GM12891 (cell line): ENCODE data around the gene ZNRF1.

Source experiments
- DNase-seq: peaks from one replicate; pipeline ENCODE4 v3.0.0; 2011; ENCODE audit warnings: low spot score; ENCODE audit not compliant: insufficient read length
- FAIRE-seq: peaks from 2 replicates; lab custom pipeline; 2011; peaks lifted over from hg19 to GRCh38; lab: Jason Lieb, UNC
- PAX5 ChIP-seq: IDR thresholded peaks from 2 replicates; pipeline ENCODE4 v1.6.1; 2011; ENCODE audit warnings: low read length, moderate library complexity, mild to moderate bottlenecking; ENCODE audit not compliant: insufficient read depth, severe bottlenecking
- POLR2A ChIP-seq: IDR thresholded peaks from 2 replicates; pipeline ENCODE4 v1.6.1; 2011; ENCODE audit warnings: low read depth, low read length, control low read depth
- POLR2AphosphoS5 ChIP-seq: IDR thresholded peaks from 2 replicates; pipeline ENCODE4 v1.6.1; 2011; ENCODE audit warnings: low read depth, low read length, control low read depth
- POU2F2 ChIP-seq: IDR thresholded peaks from 2 replicates; pipeline ENCODE4 v1.6.1; 2011; ENCODE audit warnings: low read depth, mild to moderate bottlenecking, control low read depth, low read length, moderate library complexity
- SPI1 ChIP-seq: IDR thresholded peaks from 2 replicates; pipeline ENCODE4 v1.6.1; 2011; ENCODE audit warnings: low read depth, low read length, control low read depth
- TAF1 ChIP-seq: IDR thresholded peaks from 2 replicates; pipeline ENCODE4 v1.6.1; 2011; ENCODE audit warnings: low read depth, low read length, control low read depth

ZNRF1 gene

GRCh38 chr16:75074304-75074793 lies 75.5 kb downstream of the ZNRF1 start:
- FAIRE-seq (no peak), DNase-seq (no peak)
- no peak for TF ChIP-seq POLR2AphosphoS5
- no peak for TF ChIP-seq TAF1
- TF ChIP-seq PAX5 = no peak
- TF ChIP-seq POU2F2 = no peak
- no peak for TF ChIP-seq POLR2A
- no peak for TF ChIP-seq SPI1

- DNase-seq (peak; percentile 59), FAIRE-seq (peak; percentile 97)
- TF ChIP-seq PAX5 (peak; percentile 53), POLR2AphosphoS5 (no peak), POU2F2 (peak; percentile 53; the same call in 1 of the 2 replicates), SPI1 (no peak), TAF1 (no peak), POLR2A (no peak)
Observed at GRCh38 chr16:75074920-75075687, 76.3 kb downstream of the ZNRF1 start.

- no peak for FAIRE-seq
- no peak for TF ChIP-seq POLR2A
- peak; percentile 93 for TF ChIP-seq SPI1
- no peak for DNase-seq
Observed at GRCh38 chr16:75075688-75076268, 77.0 kb downstream of the ZNRF1 start.

- TF ChIP-seq SPI1 (no peak), POLR2AphosphoS5 (no peak)
- no peak for FAIRE-seq
- no peak for DNase-seq
Observed at GRCh38 chr16:75078886-75079285, 80.1 kb downstream of the ZNRF1 start.

GRCh38 chr16:75079346-75079926 lies 80.6 kb downstream of the ZNRF1 start:
- FAIRE-seq = no peak

GRCh38 chr16:75080205-75081029 lies 81.6 kb downstream of the ZNRF1 start:
- DNase-seq (no peak), FAIRE-seq (no peak)
- TF ChIP-seq SPI1 = no peak

More at GRCh38 chr16:75079346-75079926, 80.6 kb downstream of the ZNRF1 start:
- DNase-seq = no peak
- TF ChIP-seq POLR2AphosphoS5 (no peak), SPI1 (no peak), POLR2A (no peak), POU2F2 (no peak), TAF1 (no peak), PAX5 (no peak)

GRCh38 chr16:75081179-75081859 lies 82.5 kb downstream of the ZNRF1 start:
- DNase-seq (no peak), FAIRE-seq (peak; percentile 41)
- TF ChIP-seq POU2F2 (no peak), PAX5 (no peak), POLR2AphosphoS5 (no peak), SPI1 (no peak), TAF1 (no peak), POLR2A (no peak)

GRCh38 chr16:75083813-75084212 lies 85.0 kb downstream of the ZNRF1 start:
- FAIRE-seq = no peak
- DNase-seq = no peak
- TF ChIP-seq POLR2A (no peak), SPI1 (no peak), PAX5 (no peak), POU2F2 (no peak), TAF1 (no peak), POLR2AphosphoS5 (no peak)

- no peak for DNase-seq
- TF ChIP-seq TAF1 (no peak), POLR2AphosphoS5 (no peak), POU2F2 (no peak), POLR2A (no peak), PAX5 (no peak), SPI1 (no peak)
- no peak for FAIRE-seq
Observed at GRCh38 chr16:75085556-75085955, 86.7 kb downstream of the ZNRF1 start.
